ENCODE data around the gene GPC6.

- TF ChIP-seq, protein P1, sequence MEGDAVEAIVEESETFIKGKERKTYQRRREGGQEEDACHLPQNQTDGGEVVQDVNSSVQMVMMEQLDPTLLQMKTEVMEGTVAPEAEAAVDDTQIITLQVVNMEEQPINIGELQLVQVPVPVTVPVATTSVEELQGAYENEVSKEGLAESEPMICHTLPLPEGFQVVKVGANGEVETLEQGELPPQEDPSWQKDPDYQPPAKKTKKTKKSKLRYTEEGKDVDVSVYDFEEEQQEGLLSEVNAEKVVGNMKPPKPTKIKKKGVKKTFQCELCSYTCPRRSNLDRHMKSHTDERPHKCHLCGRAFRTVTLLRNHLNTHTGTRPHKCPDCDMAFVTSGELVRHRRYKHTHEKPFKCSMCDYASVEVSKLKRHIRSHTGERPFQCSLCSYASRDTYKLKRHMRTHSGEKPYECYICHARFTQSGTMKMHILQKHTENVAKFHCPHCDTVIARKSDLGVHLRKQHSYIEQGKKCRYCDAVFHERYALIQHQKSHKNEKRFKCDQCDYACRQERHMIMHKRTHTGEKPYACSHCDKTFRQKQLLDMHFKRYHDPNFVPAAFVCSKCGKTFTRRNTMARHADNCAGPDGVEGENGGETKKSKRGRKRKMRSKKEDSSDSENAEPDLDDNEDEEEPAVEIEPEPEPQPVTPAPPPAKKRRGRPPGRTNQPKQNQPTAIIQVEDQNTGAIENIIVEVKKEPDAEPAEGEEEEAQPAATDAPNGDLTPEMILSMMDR (conservative IDR thresholded peaks at IDR 0.05; ENCODE audit: low read length): no peak
- no peak for TF ChIP-seq EZH2phosphoT487 (IDR thresholded peaks at IDR 0.05; ENCODE audit: borderline replicate concordance, low read depth, low read length)
Measured at GRCh38 chr13:94061301-94061700, 834.7 kb downstream of the GPC6 start.

Data from OCI-LY7 (cell line).